ENCODE results near the gene ACOT11.
A peak's percentile ranks its signal among the peaks of the same experiment; 100 is the strongest.

- TF ChIP-seq, protein P1, sequence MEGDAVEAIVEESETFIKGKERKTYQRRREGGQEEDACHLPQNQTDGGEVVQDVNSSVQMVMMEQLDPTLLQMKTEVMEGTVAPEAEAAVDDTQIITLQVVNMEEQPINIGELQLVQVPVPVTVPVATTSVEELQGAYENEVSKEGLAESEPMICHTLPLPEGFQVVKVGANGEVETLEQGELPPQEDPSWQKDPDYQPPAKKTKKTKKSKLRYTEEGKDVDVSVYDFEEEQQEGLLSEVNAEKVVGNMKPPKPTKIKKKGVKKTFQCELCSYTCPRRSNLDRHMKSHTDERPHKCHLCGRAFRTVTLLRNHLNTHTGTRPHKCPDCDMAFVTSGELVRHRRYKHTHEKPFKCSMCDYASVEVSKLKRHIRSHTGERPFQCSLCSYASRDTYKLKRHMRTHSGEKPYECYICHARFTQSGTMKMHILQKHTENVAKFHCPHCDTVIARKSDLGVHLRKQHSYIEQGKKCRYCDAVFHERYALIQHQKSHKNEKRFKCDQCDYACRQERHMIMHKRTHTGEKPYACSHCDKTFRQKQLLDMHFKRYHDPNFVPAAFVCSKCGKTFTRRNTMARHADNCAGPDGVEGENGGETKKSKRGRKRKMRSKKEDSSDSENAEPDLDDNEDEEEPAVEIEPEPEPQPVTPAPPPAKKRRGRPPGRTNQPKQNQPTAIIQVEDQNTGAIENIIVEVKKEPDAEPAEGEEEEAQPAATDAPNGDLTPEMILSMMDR (IDR thresholded peaks at IDR 0.05): no peak
- TF ChIP-seq POLR2AphosphoS5 (IDR thresholded peaks at IDR 0.05) (peak in 2 of 4 donors; percentile 26 to 40), POLR2A (IDR thresholded peaks at IDR 0.05) (no peak)
These were observed 11.8 kb downstream of the ACOT11 start for GRCh38 chr1:54559771-54560231.

Measured in sigmoid colon (tissue), 4 donors.